ENCODE measurements around the gene TADA2A. TPM values are rescaled to one million over a fixed set of nuclear protein-coding genes. Genes with fewer than 3 reads are reported as not detected.

Gene TADA2A
- polyA plus RNA-seq, 1 donor (not counting 4 experiments of a cell fraction or from before 2014, with no cell fraction given) = 13.8 TPM

GRCh38 chr17:37358098-37358829 is 48.4 kb upstream of the TADA2A start:
- TF ChIP-seq EZH2 (IDR thresholded peaks at IDR 0.05; ENCODE audit: low read length) = no peak
- no peak for TF ChIP-seq CTCF (optimal IDR thresholded peaks at IDR 0.05 in 1 of 3, IDR thresholded peaks at IDR 0.05 in 1 of 3, conservative IDR thresholded peaks at IDR 0.05 in 1 of 3; ENCODE audit: extremely low read depth in 1 of 3, insufficient read depth in 2 of 3, low read length in 3 of 3)
- Histone ChIP-seq H3K9me3 (ENCODE audit: control insufficient read depth, low read depth, low read length) (no peaks in the 10 kb centered on the region), H4K20me1 (ENCODE audit: control insufficient read depth, extremely low read depth, insufficient read depth, low read length) (no peaks in the 10 kb centered on the region), H3K27ac (ENCODE audit: control insufficient read depth, insufficient read depth, low read length) (peak overlapping the region; percentile 86), H3K4me2 (ENCODE audit: control insufficient read depth, extremely low read depth, insufficient read depth, low read depth, low read length) (peak overlapping the region; percentile 98), H3K36me3 (ENCODE audit: control insufficient read depth in 2 of 2, extremely low read depth in 1 of 2, insufficient read depth in 2 of 2, low read length in 2 of 2) (peaks cover 5 to 6% of the 10 kb centered on the region in 2 experiments), H3K9me1 (ENCODE audit: control insufficient read depth, extremely low read depth, insufficient read depth, low read length) (no peaks in the 10 kb centered on the region), H3K4me1 (ENCODE audit: control insufficient read depth, extremely low read depth, insufficient read depth, low read length) (peaks cover 44% of the 10 kb centered on the region), H3K27me3 (ENCODE audit: control insufficient read depth, extremely low read depth, insufficient read depth, low read length) (no peaks in the 10 kb centered on the region), H2AFZ (ENCODE audit: control insufficient read depth, low read length) (peak overlapping the region; percentile 43), H3K79me2 (ENCODE audit: control insufficient read depth, insufficient read depth, low read length) (peaks cover 55% of the 10 kb centered on the region), H3K4me3 (ENCODE audit: control insufficient read depth in 2 of 3, extremely low read depth in 1 of 3, insufficient read depth in 2 of 3, low read depth in 1 of 3, low read length in 3 of 3) (peak overlapping the region; percentile 81 to 99 (median 95)), H3K9ac (ENCODE audit: control insufficient read depth, extremely low read depth, insufficient read depth, low read length) (peak overlapping the region; percentile 96)
- no peak for FAIRE-seq
- dilution Hi-C loops (cut with MboI; ENCODE audit: extremely low pct_ligation_motif_present, low sequenced_read_pairs) = no loop called here
- no peak for DNase-seq (ENCODE audit: low read depth, low spot score)

- dilution Hi-C loops (cut with MboI; ENCODE audit: extremely low pct_ligation_motif_present, low sequenced_read_pairs) = no loop called here
- H3K9ac ChIP-seq (ENCODE audit: control insufficient read depth, extremely low read depth, insufficient read depth, low read length) = peak overlapping the region; percentile 96
- peaks cover 44% of the 10 kb centered on the region for H3K4me1 ChIP-seq (ENCODE audit: control insufficient read depth, extremely low read depth, insufficient read depth, low read length)
- TF ChIP-seq CTCF (optimal IDR thresholded peaks at IDR 0.05 in 1 of 3, IDR thresholded peaks at IDR 0.05 in 1 of 3, conservative IDR thresholded peaks at IDR 0.05 in 1 of 3; ENCODE audit: extremely low read depth in 1 of 3, insufficient read depth in 2 of 3, low read length in 3 of 3) = no peak
- peak overlapping the region; percentile 81 to 99 (median 95) for H3K4me3 ChIP-seq (ENCODE audit: control insufficient read depth in 2 of 3, extremely low read depth in 1 of 3, insufficient read depth in 2 of 3, low read depth in 1 of 3, low read length in 3 of 3)
- FAIRE-seq (no peak), DNase-seq (ENCODE audit: low read depth, low spot score) (peak; percentile 57)
- H3K79me2 ChIP-seq (ENCODE audit: control insufficient read depth, insufficient read depth, low read length) = peaks cover 47% of the 10 kb centered on the region
- H3K9me3 ChIP-seq (ENCODE audit: control insufficient read depth, low read depth, low read length) = no peaks in the 10 kb centered on the region
- H3K9me1 ChIP-seq (ENCODE audit: control insufficient read depth, extremely low read depth, insufficient read depth, low read length) = no peaks in the 10 kb centered on the region
- no peaks in the 10 kb centered on the region for H3K27me3 ChIP-seq (ENCODE audit: control insufficient read depth, extremely low read depth, insufficient read depth, low read length)
- H2AFZ ChIP-seq (ENCODE audit: control insufficient read depth, low read length) = peak overlapping the region; percentile 82
- peaks cover 2 to 3% of the 10 kb centered on the region in 2 experiments for H3K36me3 ChIP-seq (ENCODE audit: control insufficient read depth in 2 of 2, extremely low read depth in 1 of 2, insufficient read depth in 2 of 2, low read length in 2 of 2)
- peak overlapping the region; percentile 86 for H3K27ac ChIP-seq (ENCODE audit: control insufficient read depth, insufficient read depth, low read length)
- peak overlapping the region; percentile 98 for H3K4me2 ChIP-seq (ENCODE audit: control insufficient read depth, extremely low read depth, insufficient read depth, low read depth, low read length)
- no peaks in the 10 kb centered on the region for H4K20me1 ChIP-seq (ENCODE audit: control insufficient read depth, extremely low read depth, insufficient read depth, low read length)
Observed at GRCh38 chr17:37358830-37359681, 47.6 kb upstream of the TADA2A start.

All from keratinocyte (primary cell).